ENCODE data around the gene RASA4B.
"Not testable (repeated sequence)": the region's sequence is repeated elsewhere in the genome, so short reads cannot be mapped to it uniquely, and the experiment has no call there.

The RASA4B gene

GRCh38 chr7:102511860-102512522 lies 5.6 kb downstream of the RASA4B start:
- DNase-seq (ENCODE audit: low read depth in 2 of 2): not testable (repeated sequence)

- DNase-seq (ENCODE audit: low read depth in 2 of 2): not testable (repeated sequence)
These were observed 7.0 kb downstream of the RASA4B start for GRCh38 chr7:102510575-102510974.

GRCh38 chr7:102507410-102508088 lies 10.0 kb downstream of the RASA4B start:
- DNase-seq (ENCODE audit: low read depth in 2 of 2): not testable (repeated sequence)

DNA sequence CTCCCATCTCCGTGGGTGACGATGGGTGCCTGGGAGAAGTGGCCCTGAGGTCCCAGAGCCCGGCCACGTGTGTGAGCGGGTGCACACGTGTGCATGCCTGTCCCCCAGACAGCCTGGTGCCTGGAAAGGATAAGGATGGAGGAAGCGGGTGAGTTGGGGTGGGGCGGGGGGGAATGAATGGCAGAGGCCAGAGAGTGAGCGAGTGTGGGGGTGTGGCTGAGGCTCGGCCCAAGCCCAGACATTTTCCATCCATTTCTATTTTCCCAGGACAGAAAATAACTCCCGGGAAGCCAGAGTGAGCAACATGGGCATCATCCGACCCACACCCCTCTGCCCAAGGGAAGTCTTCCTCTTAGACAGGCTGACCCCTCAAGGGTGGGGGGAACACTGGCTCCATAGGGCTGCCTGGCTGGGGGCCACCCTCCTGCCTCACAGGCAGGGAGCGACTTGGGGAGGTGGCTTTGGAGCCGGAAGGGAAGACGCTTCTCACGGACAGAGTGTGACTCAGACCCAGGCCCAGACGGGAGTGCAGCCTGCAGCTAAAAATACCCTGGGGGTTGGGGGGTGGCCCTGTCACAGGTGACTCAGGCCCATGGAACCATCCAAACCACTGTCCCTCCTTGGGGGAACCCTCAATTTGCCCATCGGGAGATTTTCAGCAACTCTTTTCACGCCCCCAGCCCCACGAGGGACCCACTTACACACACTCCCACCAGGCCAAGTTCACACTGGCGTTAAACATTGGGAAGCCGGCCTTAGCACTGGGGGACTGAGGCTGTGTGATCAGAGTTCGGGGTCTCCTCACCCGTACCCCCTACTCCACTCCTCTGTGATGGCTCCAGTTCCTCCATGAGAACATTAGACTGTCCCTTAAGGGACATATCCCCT lies 12.0 kb downstream of the RASA4B start:
- not testable (repeated sequence) for DNase-seq (ENCODE audit: low read depth in 2 of 2)

GRCh38 chr7:102503141-102503540 lies 14.4 kb downstream of the RASA4B start:
- DNase-seq (ENCODE audit: low read depth in 2 of 2): not testable (repeated sequence)

GRCh38 chr7:102498321-102498720 lies 19.3 kb downstream of the RASA4B start:
- DNase-seq (ENCODE audit: low read depth in 2 of 2): not testable (repeated sequence)

DNA sequence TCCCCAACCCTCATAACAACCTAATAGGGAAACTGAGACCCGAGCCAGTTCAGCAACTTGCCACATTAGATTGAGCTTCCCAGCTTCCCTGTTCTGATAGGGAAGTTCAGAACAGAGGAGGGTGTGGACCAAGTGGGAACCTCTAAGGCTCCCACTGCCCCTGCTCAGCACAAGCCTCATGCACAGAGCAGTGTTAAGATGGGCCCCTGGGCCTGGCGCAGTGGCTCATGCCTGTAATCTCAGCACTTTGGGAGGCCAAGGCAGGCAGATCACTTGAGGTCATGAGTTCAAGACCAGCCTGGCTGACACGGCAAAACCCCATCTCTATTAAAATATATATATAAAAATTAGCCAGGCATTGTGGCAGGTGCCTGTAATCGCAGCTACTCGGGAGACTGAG lies 20.3 kb downstream of the RASA4B start:
- DNase-seq (ENCODE audit: low read depth in 2 of 2): not testable (repeated sequence)

DNA sequence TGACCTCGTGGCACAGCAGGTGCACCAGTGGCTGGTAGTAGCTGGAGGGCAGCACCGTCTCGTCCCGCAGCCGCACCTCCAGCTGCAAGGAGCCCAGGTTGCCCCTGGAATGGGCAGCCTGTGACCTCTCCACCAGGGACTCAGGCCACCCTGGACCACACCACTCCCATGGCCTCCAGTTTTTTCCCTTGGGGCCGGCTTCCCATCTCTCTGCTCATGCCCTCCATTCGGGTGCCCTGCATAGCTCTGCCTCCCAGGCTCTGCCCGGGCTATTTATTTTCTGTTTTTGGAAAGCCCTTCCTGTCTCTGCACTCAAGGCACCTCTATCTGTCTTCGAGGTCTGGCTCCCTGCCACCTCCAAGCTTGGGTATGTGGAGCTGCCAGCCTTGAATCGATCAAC lies 20.7 kb downstream of the RASA4B start:
- DNase-seq (ENCODE audit: low read depth in 2 of 2): not testable (repeated sequence)

DNA sequence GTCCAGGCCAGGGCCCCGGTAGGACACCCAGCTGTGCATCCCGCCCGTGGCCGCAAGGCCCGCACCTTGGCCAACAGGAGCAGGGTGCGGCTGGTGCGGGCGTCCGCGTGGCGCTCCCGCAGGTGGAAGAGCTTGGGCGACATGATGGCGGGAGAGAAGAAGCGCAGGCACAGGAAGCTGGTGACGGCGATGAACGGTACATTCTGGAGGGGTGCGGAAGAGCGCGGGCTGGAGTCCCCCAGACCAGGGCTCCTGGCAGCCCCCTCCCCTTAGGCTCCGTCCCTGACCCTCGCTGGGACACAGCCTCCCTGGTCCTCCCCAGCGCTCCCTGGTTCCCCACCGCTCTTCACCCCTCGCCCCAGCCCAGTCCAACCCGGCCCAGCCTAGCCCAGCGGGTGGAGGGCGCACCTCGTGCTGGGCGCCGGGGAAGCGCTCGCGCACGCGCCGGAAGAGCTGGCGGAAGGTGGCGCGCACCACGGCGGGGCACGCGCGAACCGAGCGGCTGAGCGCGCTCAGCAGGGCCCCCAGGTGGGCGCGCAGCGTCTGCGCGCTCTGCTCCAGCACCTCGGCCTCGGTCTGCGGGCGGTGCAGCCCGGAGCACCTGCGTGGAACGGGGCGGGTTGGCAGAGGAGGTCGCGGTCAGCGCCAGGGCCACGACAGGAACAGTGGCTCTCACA lies 23.0 kb downstream of the RASA4B start:
- DNase-seq (ENCODE audit: low read depth in 2 of 2): not testable (repeated sequence)

- DNase-seq (ENCODE audit: low read depth in 2 of 2): not testable (repeated sequence)
These were observed 23.6 kb downstream of the RASA4B start for GRCh38 chr7:102494026-102494425.

- not testable (repeated sequence) for DNase-seq (ENCODE audit: low read depth in 2 of 2)
These were observed 24.2 kb downstream of the RASA4B start for GRCh38 chr7:102493220-102493935.

DNA sequence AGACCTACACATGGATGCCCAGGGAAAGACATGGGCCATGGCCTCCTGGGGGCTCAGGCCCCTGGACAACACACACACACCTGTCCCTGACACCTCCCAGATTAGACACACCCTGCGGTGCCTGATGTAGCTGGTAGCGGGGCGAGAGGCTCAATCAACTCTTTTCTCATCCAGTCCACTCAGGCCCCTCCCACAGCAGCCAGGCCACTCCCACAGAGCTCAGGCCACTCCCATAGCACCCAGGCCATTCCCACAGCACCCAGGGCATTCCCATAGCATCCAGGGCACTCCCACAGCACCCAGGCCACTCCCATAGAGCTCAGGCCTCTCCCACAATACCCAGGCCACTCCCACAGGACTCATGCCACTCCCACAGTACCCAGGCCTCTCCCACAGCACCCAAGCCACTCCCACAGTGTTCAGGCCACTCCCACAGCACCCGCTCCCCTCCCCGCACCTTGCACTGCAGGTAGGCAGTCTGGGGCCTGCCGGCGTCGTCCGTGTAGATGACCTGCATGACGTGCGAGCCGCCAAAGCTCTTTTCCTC lies 27.0 kb downstream of the RASA4B start:
- not testable (repeated sequence) for DNase-seq (ENCODE audit: low read depth in 2 of 2)

DNA sequence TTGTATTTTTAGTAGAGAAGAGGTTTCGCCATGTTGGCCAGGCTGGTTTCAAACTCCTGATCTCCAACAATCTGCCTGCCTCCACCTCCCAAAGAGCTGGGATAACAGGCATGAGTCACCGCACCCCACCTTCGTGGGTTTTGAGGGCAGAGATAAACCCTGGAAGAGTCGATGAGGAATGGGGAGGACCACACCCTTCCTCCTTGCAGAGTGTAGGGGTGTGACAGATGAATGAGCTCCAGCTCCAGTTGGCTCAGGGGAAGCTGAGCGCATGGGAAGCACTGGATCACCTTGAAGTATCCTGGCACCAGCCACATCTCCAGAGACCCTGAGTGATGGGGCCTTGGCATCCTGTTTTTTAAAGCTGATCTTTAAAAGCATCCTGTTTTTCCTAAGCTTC lies 33.3 kb downstream of the RASA4B start:
- not testable (repeated sequence) for DNase-seq (ENCODE audit: low read depth in 2 of 2)

DNA sequence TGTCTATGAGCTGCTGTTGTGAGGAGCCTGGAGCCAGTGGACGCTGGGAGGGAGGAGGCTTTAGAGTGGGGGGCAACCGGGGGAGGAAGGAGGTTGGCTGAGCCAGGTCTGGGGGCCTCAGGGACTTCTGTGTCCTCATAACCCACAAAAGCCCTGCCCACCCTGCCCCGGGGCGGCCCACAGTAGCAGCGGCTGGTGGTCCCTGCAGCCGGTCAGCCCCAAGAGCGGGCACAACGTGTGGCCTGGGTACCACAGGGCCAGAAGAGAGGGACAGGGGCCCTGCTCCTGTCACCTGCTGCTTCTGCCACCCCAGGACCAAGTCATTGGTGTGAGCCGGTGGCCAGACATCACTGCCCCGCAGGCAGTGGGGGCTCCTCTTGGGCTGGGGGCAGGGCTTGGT lies 35.6 kb downstream of the RASA4B start:
- DNase-seq (ENCODE audit: low read depth in 2 of 2): not testable (repeated sequence)

DNA sequence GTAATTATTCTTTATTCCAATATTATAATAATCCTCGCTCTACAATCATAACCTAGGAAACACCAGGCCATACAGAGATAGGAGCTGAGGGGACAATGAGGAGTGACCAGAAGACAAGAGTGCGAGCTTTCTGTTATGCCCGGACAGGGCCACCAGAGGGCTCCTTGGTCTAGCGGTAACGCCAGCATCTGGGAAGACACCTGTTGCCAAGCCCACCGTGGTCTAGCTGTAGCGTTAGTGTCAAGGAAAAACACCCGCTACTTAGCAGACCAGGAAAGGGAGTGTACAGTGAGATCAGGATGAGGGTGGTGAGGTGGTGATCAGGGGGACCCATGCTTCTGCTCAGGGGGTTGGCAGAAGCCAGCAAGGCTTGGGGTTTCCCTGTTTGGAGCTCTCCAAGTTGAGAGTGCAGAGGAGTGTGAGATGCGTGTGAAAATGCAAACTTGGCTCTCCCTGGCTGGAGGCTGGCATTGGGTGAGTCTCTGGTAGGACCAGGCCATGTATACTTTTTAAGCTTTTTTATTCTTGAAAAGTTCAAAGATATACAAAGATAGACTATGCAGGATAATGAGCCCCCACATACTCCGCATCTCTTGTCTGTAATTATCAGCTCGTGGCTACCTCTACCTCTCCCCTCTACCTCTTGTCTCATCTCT lies 37.5 kb downstream of the RASA4B start:
- not testable (repeated sequence) for DNase-seq (ENCODE audit: low read depth in 2 of 2)

DNA sequence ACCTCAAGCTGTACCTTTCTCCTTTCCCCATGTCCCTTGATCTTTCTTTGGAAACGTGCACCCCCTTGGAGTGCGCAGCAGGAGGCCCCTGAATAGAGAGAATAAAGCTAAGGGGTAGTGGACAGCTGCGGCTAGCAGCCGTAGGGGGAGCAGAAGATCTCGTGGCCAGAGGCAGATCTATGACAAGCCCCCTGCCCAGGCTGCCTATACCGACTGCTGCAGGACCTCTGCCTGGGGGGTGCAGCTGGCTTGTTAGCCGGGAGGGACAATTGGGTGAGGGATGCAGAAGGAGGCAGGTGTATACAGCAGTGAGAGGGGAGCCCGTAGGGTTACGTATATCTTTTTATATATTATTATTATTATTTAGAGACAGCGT lies 38.4 kb downstream of the RASA4B start:
- not testable (repeated sequence) for DNase-seq (ENCODE audit: low read depth in 2 of 2)

GRCh38 chr7:102478314-102479208 lies 39.0 kb downstream of the RASA4B start, which contains the start of gene POLR2J:
Gene POLR2J, minus strand, starts transcription at chr7:102478922. Its CDS starts 62 bp downstream, at chr7:102478860.
- peak; percentile 83 to 99 for DNase-seq (ENCODE audit: low read depth in 2 of 2)

DNA sequence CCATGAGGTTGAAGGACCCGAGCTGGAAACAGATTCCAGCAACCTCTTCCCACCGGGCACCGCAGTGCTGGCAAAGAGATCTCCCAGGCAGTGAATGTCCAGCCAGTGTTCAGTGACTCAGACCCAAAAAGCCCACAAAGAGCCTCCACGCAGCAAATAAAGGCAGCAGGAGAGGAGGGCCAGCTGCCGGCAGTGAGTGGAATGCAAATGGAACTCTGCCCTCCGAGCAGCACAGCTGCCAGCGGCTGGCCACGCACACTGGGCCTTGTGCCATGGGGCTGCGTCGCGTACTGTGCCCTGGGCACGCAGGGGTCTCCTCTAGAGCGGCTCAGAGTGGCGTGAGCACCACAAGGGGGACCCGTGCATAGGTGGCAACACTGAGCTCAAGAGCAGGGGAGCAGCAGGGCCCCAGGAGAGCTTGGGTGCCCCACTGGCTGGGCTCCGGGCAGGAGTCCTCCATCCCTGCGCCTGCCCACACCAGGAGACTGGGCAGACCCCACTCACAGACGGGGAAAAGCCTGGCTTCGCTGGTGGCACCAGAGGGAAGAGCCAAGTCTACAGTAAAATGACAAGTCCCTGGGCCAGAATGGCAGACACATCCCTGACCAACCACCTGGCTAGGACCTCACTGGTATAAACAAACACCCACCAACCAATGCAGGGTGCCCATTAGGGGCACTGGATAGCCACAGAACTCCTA lies 42.7 kb downstream of the RASA4B start:
- not testable (repeated sequence) for DNase-seq (ENCODE audit: low read depth in 2 of 2)

All from stimulated activated CD8-positive, alpha-beta memory T cell treated with anti-CD3 and anti-CD28 coated beads, Interleukin-2, amount 100 ng/mL, for 1 hour (primary cell).